GM19463 (cell line): ENCODE results near the gene HLA-A.
"Not testable (repeated sequence)": the region's sequence is repeated elsewhere in the genome, so short reads cannot be mapped to it uniquely, and the experiment has no call there.

ENCODE experiments used
- ATAC-seq: cut with Tn5 transposase; IDR thresholded peaks from one replicate; pipeline ENCODE4 v1.9.1; 2021; ENCODE audit warnings: mild to moderate bottlenecking, moderate library complexity; ENCODE audit not compliant: unreplicated experiment

HLA-A gene

GRCh38 chr6:29958921-29959320 lies 16.6 kb downstream of the HLA-A start:
- no peak for ATAC-seq

GRCh38 chr6:29959467-29959866 lies 17.1 kb downstream of the HLA-A start:
- ATAC-seq, result no peak

GRCh38 chr6:29961966-29962365 lies 19.6 kb downstream of the HLA-A start:
- ATAC-seq, result no peak

GRCh38 chr6:29963697-29964096 lies 21.4 kb downstream of the HLA-A start:
- not testable (repeated sequence) for ATAC-seq

GRCh38 chr6:29964518-29964886 lies 22.2 kb downstream of the HLA-A start:
- peak; percentile 4 for ATAC-seq

- peak; percentile 97 for ATAC-seq
These were observed 22.7 kb downstream of the HLA-A start for GRCh38 chr6:29964887-29965562.

GRCh38 chr6:29965563-29965872 lies 23.2 kb downstream of the HLA-A start:
- ATAC-seq, result no peak

GRCh38 chr6:29965873-29966601 lies 23.7 kb downstream of the HLA-A start:
- ATAC-seq, result no peak

- ATAC-seq, result no peak
These were observed 25.2 kb downstream of the HLA-A start for GRCh38 chr6:29967379-29968010.

GRCh38 chr6:29968130-29968529 lies 25.8 kb downstream of the HLA-A start:
- ATAC-seq, result no peak

GRCh38 chr6:29968905-29969304 lies 26.6 kb downstream of the HLA-A start:
- ATAC-seq, result no peak

GRCh38 chr6:29970711-29971110 lies 28.4 kb downstream of the HLA-A start:
- no peak for ATAC-seq

- ATAC-seq, result no peak
These were observed 32.7 kb downstream of the HLA-A start for GRCh38 chr6:29974901-29975560.

GRCh38 chr6:29975561-29975907 lies 33.2 kb downstream of the HLA-A start:
- ATAC-seq, result no peak

- ATAC-seq, result no peak
These were observed 33.9 kb downstream of the HLA-A start for GRCh38 chr6:29976253-29976587.

- peak; percentile 77 for ATAC-seq
These were observed 34.5 kb downstream of the HLA-A start for GRCh38 chr6:29976588-29977424.

GRCh38 chr6:29977425-29977727 lies 35.0 kb downstream of the HLA-A start:
- ATAC-seq, result no peak

- not testable (repeated sequence) for ATAC-seq
These were observed 37.7 kb downstream of the HLA-A start for GRCh38 chr6:29980013-29980412.

- no peak for ATAC-seq
These were observed 38.2 kb downstream of the HLA-A start for GRCh38 chr6:29980511-29980910.

- no peak for ATAC-seq
These were observed 39.0 kb downstream of the HLA-A start for GRCh38 chr6:29981211-29981812.

GRCh38 chr6:29982097-29982496 lies 39.8 kb downstream of the HLA-A start:
- no peak for ATAC-seq
